HG02840 (cell line): ENCODE results near the gene ANP32A.
A peak's percentile ranks its signal among the peaks of the same experiment; 100 is the strongest.

ENCODE experiments used
- ATAC-seq: cut with Tn5 transposase; IDR thresholded peaks from one replicate; pipeline ENCODE4 v1.9.1; 2021; ENCODE audit warnings: mild to moderate bottlenecking, moderate library complexity, moderate number of reproducible peaks; ENCODE audit not compliant: unreplicated experiment, low FRiP score

Gene ANP32A

DNA sequence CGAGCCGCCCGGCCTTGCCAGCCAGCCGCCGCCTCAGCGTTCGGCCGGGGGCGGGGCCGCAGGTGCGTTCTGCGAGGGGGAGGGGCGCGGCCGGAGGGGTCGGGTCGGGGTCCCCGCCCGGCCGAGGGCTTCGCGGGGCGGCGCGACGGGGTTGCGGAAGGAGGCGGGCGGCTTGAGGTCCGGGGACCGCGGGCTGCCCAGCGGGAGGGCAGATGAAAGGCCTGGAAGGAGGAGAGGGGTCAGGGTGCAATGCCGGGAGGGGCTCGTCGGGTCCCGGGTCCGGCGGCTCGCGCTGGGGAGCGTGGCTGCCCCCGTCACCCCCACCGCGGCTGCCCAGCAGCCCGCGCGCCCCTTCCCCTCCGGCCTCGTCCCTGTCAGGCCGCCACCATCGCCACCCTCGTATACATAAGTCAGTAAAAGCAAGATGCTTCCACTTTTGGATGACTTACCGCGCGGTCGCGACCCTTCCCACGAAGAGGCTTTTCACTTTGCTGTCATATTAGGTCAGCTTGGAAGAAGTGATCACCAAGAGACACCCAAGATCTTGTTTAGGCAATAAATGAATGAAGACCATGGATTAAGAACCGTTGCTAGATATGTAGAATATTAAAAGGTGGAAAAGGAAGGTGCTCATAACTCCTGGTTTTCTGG is 620 bp upstream of the ANP32A start:
- ATAC-seq: peak; percentile 1

DNA sequence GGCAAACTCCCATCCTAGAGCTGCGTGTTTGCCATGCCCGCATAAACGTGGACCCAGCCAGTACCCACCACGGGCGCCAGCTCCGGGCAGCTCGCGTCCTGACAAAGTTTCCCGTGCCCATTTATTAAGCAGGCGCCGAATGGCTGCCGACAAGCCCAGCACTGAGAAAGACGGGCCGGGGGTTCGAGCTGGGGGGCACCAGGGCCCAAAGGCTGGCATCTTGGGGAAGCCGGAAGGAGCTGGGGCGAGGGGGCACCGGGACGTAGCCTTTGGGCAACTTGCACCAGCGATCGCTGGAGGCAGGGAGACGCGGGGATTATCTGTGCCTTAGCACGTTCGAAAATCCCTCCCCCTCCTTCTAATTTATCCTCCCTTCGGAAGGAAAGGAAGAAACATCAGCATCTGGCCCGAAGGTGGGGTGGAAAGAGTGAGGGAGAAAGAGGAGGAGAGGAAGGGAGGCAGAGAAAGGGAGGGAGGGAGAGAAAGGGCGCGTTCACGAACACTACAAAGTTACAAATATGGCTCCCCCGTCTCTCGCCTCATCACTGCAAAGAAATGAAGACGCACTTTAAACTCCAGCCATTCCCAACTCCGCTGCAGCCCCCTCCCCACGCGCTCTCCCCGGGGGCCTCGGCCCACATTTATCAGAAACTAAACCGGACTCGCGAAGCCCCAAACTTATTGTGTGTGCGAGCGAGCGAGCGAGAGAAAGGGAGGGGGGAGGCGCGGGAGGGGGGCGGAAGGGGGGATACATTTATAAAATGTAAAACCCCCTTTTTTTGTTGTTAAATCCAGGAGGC is 1.0 kb downstream of the ANP32A start:
- no peak for ATAC-seq

DNA sequence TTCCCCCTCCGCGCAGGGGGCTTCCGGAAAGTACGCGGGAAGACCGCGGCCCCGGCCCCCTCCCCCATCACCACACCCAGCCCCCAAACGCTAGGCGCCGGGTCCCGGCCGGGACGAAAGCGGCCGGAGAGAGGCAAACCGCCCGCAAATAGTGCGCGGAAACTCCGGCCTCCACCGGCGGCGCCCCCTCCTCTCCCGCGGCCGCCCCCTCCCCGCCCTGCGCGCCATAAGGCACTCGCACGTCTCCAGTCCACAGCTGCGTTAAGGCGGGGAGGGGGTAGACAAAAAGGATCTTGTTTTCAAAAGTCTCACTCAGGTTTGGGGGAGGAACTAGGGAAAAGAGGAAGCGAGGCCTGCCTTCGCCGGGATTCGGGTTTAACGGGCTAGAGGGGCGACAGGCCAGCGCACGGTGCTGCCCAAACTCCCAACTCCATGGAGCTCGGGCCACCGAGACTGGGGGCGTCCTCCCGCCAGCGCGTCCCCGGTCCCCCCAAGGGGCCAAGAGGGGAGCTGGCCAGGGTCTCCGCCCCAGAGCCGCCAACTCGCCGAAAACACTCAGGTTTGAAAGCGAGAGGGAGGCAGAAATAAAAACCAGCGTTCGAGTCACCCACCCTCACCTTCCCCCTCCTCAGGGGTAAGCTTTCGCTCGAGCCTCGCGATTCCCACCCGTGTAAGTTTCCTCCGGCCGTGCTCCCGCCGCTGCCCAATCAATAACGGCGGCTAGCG is 1.8 kb downstream of the ANP32A start:
- ATAC-seq: no peak

DNA sequence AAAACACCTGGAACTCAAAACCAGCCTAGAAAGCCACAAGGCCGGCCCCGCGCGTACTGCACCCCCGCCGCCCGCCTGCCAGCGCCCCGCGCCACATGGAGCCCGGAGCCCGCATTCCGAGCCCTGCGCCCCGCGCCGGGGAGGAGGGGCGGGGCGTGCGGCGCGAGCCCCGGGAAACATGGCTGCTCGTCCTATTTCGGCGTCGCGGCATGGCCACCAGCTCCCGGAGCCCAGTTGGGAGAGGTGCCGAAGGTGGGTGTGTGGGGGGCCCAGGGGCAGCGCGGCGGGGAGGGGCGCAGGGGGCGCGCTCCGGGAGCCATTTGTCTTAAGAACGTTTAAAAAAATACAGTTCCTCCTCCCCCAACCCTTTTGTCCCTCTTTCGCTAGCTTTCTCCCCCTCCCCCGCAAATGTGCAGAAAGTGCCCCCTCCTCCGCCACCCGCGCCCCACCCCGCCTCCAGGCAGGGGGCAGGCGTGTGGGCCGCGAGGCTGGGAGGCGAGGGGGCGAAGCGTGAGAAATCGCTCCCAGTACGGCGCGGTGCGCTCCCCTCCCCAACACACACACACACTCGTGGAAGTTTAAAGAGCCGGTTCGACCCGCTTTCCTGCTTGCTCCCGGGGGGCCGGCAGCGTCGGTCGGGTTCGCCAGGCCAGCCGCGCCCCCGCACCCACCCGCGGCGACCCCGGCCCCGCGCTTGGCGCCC is 2.5 kb downstream of the ANP32A start:
- ATAC-seq: no peak

DNA sequence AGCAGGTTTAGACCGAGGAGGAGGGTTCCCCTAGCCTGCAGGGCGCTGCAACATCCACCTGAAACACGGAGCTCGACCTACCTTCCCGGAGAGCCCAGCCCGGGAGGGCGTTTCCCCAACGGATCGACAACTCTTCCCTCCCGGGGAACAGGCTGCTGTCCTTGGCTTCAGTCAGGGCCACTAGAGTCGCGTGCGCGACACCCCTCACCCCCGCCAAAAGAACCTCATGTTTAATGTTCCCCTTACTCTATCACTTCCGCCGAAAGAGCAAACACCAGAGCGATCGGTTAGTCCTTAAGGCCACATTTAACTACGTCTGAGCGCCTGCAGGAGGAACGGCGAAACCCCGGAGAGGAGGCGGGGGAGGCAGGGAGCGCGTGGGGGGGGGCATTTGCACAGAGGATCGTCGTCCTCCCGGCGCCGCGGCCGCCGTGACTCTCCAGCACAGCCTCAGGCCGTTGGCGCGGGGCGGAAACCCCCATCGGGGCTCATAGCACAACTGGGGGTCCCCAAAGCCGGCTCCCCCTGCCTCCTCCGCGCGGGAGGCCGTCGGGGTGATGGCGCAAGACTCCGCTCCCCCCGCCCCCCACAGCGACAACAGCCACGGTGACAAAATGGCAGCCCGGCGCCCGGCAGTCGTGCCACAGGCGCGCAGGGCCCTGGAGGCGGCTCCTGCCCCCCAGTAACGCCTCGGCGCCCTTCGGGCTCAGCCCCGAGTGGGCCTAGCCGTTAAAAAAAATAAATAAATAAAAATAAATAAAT is 3.2 kb downstream of the ANP32A start:
- no peak for ATAC-seq

DNA sequence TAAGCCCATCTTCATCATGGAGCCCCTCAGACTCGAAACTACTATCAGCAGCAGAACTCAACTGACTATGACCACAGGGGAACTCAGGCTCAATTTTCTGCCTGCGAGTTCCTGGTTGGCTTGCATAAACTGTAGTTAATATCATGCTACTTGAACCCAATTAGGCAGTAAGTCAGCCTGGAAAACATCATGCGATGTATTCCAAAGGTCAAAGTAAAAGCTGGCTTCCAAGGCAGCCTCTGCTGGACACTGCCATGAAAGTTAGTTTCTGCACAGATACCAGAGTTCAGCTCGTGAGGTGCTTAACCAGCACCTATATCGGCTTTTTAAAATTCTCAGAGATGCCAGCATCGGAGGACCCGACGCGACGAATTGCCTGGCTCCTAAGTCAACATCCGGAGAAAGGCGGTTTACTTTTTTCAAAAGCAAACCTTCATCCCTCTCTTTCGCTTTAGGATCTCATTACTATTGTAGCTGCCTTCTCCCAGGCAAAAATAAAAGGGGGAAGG is 3.8 kb downstream of the ANP32A start:
- ATAC-seq: no peak

DNA sequence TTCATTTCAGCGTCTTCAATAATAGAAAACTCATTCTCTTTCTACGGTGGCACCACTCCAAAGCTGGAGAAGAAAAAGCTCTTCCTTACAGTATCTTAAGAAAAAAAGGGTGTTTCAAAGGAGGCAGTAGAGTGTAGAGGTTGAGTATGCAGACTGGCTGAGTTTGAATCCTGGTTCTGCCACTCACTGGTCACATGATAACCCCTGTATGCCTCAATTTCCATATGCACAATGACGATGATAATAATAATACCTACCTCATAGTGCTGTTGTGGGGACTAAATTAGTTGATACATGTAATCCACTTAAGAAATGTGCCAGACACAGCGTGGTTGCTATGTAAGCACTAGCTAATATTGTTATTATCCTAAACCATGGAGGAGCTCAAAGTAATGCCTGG is 4.5 kb downstream of the ANP32A start:
- no peak for ATAC-seq

DNA sequence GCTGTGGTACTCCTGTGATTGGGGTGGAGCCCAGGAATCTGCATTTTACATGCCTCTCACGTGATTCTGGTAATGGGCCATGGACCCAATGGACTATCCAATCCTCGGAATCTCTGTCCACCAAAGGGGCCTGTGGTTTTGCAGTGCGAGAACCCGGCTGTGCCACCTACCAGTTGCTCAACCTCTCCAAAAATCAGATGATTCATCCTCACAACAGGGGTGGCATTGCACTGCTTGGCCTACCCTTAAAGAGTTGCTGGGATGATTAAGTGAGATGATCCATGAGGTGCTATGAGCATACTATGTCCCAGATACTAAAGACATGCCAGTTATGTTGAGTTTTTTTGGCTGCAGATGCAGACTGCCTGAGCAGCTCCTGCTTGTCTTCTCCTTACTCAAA is 5.1 kb downstream of the ANP32A start:
- ATAC-seq: no peak

DNA sequence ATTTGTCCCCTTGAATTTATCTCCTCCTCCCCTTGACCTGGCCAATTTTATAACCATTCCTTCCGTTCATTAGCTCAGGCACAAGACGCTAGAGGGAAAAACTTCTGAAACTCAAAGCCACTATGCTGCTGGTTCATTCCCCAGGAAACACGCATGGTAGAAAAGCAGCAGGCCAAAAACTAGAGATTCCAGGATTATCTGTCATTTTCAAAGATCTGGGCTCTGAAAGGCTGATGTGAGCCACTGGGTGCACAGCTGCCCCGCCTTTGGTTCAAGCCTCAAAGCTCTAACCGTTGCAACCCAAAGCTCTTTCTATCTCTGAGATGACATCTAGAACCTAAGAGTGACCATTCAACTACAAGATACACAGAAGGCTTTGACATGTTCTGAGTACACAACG is 6.1 kb downstream of the ANP32A start:
- ATAC-seq: no peak

DNA sequence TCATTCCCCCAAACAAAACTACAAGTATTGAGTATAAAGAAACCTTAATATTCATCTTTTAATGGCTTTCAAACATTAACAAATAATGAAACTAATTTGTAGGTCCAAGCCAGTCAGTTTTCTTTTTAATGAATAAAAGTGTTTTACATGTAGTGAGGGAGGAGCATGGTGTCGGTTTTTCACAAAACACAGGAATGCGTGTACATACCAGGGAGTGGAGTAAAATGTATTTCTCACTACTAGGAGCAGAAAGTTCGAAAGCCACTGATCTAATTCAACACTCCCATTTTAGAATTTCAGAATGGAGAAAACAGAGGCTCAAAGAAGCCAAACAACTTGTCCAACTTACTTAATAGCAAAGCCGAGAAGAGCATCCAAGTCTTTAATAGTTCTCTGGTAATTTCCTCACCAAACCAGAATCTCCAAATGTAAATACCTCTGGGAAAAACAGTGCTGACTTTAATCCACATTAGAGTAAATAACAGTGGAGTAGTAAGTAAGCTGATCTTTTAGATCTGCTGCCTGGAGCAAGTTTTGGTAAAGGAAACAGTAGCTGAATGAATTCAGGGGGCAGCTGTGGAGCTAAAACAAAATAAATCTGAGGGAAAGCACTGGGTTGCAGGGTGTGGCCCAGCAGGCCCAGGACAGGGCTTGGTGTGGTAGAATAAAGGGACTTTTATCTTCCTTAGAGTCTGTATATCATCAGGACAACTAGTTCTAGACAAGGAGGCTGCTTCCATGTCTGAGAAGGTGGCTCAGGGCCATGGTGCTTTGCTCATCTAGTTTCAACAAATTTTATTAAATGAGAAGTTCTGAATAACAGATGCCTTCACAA is 7.9 kb downstream of the ANP32A start:
- no peak for ATAC-seq

DNA sequence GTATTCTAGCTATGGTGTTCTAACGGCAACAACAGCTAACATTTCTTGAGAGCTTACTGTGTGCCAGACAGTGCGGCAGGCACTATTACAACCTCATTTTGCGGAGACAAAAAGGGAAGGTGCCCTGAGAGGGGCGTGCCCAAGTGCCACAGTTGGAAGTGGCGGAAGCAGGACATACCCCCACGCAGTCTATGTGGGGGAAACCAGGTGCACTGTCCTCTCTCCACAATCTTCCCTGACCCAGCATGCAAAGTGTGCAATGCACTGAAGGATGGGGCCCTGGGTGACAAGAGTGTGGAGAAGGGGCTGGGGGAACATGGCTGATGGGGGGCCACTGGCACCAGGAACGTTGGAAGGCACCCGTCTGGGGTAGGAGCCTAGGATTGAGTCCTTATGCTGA is 8.6 kb downstream of the ANP32A start:
- ATAC-seq: no peak

DNA sequence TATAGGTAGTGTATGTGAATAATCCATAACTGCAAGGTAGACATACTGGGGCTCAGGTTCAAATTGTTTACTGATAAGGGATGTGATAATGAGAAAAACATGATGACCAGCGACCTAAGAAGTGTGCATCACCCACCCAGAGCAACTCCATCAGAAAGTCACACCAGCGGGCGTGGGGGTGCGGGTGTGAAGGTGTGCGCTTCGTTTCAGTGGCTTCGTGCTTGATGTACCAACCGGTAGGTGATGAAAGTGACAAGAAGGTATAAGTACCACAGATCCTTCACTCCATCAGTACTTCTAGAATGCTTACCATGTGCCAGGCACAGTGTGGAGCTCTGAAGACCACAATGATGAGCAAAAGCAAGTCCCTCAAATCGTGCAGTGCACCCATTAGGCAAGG is 11.2 kb downstream of the ANP32A start:
- no peak for ATAC-seq

DNA sequence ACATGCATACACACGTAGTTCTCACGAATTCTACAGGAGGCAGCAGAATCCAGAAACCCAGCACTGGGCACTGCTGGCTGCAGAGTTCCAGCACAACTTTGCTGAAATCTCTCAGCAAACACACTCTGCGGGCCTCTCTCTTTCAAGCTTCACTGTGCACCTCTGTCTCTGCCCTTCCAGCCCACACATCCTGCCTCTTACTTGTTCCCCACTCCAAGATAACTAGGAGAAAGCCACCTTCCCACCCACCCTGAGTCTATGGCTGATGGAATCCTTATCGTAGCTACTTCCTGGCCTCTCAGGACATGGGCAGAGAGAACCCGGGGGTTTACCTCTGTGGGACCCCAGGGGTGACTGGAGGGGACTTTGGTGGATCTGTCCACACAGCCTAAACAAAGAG is 11.9 kb downstream of the ANP32A start:
- no peak for ATAC-seq

DNA sequence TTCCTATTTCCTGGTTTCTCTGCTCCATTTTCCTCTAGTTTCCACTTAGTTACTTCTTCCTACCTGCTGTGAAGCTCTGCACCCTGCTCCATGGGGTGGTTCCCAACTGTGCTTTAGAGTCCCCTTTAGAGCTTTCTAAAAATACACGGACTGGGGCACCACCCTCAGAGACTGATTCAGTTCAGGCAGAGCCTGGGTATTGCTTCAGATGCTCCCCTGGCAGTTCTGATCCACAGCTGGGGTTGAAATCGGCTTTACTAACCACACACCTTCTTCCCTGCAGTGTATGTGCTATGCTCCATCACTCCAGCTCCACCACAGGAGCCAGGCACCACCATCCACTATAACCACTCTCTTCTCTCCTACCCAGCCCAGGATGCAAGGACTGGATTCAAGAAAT is 12.6 kb downstream of the ANP32A start:
- ATAC-seq: no peak

DNA sequence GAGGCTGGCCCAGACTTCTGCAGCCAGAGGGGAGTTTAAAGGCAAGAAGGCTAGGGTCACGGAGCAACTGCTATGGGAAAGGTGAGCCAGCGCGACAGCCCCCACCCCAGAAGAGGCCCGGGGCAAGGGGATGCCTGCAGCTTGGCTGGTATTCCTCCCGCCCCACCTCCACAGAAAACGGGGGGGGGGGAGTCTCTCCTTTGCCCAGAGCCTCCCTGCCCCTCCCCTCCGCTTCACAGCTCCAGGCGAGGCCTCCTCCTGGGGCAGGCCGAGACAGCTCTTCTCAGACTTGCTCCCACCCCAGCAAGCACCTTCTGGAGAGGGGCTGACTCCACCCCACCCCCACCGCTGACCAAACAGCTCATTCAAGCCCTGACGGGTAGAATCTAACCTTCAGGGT is 13.4 kb downstream of the ANP32A start:
- ATAC-seq: no peak

DNA sequence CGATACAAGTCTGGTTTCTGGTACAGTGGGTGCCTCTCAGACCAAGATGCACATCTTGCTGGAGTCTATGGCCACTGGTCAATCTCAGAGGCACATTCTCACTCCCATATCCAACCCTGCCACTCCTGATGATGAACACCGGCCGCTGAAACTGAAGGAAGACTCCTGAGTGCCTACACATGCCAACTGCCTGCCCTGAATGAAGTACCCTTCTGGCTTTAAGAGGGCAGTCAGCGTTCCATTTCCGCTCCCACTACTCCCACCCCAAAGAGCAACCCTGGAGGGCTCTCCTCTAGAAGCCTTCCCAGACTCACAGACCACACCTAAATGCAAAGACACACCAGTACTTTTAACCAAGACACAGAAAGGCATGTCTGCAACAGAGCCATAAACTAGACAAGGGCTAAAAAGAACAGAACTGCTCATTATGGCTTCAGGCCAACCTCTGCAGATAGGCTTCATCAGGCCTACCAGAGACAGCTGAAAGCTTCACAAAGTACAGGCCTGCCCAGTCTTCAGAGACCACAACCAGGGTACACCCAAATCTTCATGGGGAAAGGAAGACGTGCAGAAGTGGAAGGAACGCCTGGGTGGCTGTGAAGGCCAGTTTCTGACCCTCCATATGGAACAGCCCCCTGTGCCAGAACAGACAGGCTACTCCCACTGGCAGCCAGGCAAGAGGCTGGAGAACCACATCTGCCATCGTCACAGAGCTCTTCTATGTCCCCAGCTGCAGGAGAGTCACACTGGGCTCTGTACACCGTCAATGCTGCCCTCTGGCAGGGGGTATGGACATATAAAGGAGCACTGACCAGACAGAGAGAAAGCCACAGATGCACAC is 14.3 kb downstream of the ANP32A start:
- no peak for ATAC-seq

DNA sequence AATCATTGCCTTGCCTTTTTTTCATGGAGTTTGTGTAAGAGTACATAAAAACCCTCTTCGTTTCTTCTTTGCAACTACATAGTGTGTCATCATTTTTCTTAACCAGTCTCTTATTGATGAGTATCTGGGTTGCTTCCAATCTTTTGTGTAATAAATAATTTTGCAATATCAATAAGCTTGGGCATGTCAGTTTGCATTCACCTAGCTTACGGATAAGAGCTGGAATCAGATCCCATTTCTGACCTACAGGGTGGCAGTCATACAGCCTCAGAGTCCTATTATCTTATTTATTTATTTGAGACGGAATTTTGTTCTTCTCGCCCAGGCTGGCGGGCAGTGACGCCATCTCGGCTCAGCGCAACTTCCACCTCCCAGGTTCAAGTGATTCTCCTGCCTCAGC is 18.3 kb downstream of the ANP32A start:
- ATAC-seq: no peak

DNA sequence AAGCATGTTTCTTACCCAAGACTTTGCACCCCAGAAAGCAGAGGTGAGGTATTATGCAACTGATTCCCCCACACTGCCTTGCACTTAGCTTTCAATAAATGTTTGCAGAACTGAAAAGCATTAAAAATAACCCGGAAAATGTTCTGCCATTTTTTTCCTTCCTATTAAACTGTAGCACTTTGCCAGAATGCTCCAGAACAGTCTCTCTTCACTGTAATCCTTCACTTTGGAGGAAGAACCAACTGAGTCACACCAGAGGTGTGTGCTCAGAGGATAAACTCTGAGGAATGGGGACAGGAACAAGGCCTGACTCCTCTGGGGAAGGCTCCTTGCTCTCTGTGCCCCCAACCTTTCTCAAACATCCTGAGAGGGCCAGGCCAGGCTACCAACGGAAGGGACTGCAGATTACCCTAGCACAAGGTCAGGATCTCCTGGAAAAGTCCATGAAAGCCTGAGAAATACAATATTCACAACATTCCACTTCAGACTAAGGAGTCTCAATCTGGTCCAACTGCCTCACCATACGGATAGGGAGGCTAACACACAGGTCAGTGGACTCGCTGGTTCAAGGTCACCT is 19.0 kb downstream of the ANP32A start:
- ATAC-seq: no peak
